Peyer's patch (tissue), 4 donors: Measurements from ENCODE around the gene SLC35A4. TPM values are rescaled to one million over a fixed set of nuclear protein-coding genes. Genes with fewer than 3 reads are reported as not detected.

ENCODE experiments used
- DNase-seq, 3 donors: peaks; one replicate each; pipeline ENCODE4 v3.0.0-alpha.2; 2017 to 2019
- H3K27ac ChIP-seq, 4 donors: fragments of 200-600 bp; sonication (generic); one replicate each; pipeline ENCODE4 v1.5.1; 2016 to 2019
- H3K27me3 ChIP-seq, 2 donors: fragments of 200-600 bp; sonication (generic); one replicate each; pipeline ENCODE4 v1.5.1; 2019
- H3K36me3 ChIP-seq, 3 donors: fragments of 200-600 bp; sonication (generic); one replicate each; pipeline ENCODE4 v1.5.1; 2016 to 2019
- H3K4me1 ChIP-seq, 4 donors: fragments of 200-600 bp; sonication (generic); one replicate each; pipeline ENCODE4 v1.5.1; 2016 to 2019
- H3K4me3 ChIP-seq, 4 donors: fragments of 200-600 bp; sonication (generic); 1 replicate in 3 of 4; 2 replicates in 1 of 4; pipeline ENCODE4 v1.5.1; 2016 to 2019; ENCODE audit warnings: mild to moderate bottlenecking in 1 of 4
- H3K9me3 ChIP-seq, 4 donors: fragments of 200-600 bp; sonication (generic); one replicate each; pipeline ENCODE4 v1.5.1; 2016 to 2019; ENCODE audit warnings: mild to moderate bottlenecking in 1 of 4
- POLR2A ChIP-seq, 2 donors: fragments of 450-650 bp; IDR thresholded peaks; one replicate each; pipeline ENCODE4 v1.5.1; 2017; ENCODE audit warnings: antibody characterized with exemption in 2 of 2, mild to moderate bottlenecking in 2 of 2, moderate library complexity in 2 of 2
- total RNA-seq, 4 donors: library from RNA; depleted of rRNA; stranded (reverse); fragments of >200 nt; gene quantifications; one replicate each; pipeline ENCODE4 v1.1.0, GENCODE V29; 2016
- TF ChIP-seq, protein P1 (sequence below), 6 experiments: fragments of 450-650 bp in 4 of 6; fragments of 200-600 bp in 2 of 6; sonication (generic) in 1 of 6; IDR thresholded peaks; one replicate each; pipeline ENCODE4 v1.5.1; 2017 to 2019; ENCODE audit warnings: antibody characterized with exemption in 6 of 6, mild to moderate bottlenecking in 3 of 6, moderate library complexity in 1 of 6

SLC35A4 gene
- total RNA-seq, 4 donors from 2014 or later, result 41.9 to 51.3 (median 49.9) TPM

DNA sequence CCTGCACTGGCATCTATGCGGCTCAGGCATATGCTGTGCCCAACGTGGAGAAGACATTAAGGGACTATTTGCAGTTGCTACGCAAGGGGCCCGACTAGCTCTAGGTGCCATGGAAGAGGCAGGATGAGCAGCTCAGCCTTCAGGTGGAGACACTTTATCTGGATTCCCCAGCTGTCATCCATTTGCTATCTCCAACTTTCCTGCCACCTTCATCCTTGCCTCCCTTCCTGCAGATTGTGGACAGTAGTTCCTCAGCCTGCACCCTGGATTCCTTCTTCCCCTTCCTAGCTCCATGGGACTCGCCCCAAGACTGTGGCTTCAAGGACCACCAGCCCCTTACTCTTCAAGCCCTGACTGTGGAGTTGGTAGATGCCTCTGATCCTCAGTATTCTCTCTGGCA, 2.0 kb downstream of the SLC35A4 start:
- Histone ChIP-seq H3K4me3 (no peak overlapping the region), H3K36me3 (peaks cover 0 to 21% (median 0%) of the 10 kb centered on the region in 3 donors), H3K27me3 (no peaks in the 10 kb centered on the region), H3K9me3 (no peaks in the 10 kb centered on the region), H3K4me1 (peaks cover 0 to 50% (median 13%) of the 10 kb centered on the region in 4 donors), H3K27ac (peak overlapping the region in 1 of 4 donors; percentile 4)
- DNase-seq, result peak in 1 of 3 donors; percentile 43
- TF ChIP-seq POLR2A (IDR thresholded peaks at IDR 0.05), result no peak
- TF ChIP-seq, protein P1, sequence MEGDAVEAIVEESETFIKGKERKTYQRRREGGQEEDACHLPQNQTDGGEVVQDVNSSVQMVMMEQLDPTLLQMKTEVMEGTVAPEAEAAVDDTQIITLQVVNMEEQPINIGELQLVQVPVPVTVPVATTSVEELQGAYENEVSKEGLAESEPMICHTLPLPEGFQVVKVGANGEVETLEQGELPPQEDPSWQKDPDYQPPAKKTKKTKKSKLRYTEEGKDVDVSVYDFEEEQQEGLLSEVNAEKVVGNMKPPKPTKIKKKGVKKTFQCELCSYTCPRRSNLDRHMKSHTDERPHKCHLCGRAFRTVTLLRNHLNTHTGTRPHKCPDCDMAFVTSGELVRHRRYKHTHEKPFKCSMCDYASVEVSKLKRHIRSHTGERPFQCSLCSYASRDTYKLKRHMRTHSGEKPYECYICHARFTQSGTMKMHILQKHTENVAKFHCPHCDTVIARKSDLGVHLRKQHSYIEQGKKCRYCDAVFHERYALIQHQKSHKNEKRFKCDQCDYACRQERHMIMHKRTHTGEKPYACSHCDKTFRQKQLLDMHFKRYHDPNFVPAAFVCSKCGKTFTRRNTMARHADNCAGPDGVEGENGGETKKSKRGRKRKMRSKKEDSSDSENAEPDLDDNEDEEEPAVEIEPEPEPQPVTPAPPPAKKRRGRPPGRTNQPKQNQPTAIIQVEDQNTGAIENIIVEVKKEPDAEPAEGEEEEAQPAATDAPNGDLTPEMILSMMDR (IDR thresholded peaks at IDR 0.05), result no peak

DNA sequence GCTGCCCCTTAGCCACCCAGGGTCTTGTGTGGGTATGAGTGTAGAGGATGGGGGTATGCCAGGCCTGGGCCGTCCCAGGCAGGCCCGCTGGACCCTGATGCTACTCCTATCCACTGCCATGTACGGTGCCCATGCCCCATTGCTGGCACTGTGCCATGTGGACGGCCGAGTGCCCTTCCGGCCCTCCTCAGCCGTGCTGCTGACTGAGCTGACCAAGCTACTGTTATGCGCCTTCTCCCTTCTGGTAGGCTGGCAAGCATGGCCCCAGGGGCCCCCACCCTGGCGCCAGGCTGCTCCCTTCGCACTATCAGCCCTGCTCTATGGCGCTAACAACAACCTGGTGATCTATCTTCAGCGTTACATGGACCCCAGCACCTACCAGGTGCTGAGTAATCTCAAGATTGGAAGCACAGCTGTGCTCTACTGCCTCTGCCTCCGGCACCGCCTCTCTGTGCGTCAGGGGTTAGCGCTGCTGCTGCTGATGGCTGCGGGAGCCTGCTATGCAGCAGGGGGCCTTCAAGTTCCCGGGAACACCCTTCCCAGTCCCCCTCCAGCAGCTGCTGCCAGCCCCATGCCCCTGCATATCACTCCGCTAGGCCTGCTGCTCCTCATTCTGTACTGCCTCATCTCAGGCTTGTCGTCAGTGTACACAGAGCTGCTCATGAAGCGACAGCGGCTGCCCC, 2.6 kb downstream of the SLC35A4 start:
- TF ChIP-seq POLR2A (IDR thresholded peaks at IDR 0.05), result no peak
- TF ChIP-seq, protein P1 (IDR thresholded peaks at IDR 0.05), result no peak
- no peak overlapping the region for H3K4me3 ChIP-seq
- H3K4me1 ChIP-seq, result peaks cover 0 to 50% (median 13%) of the 10 kb centered on the region in 4 donors
- H3K9me3 ChIP-seq, result no peaks in the 10 kb centered on the region
- H3K27ac ChIP-seq, result no peak overlapping the region
- H3K36me3 ChIP-seq, result peaks cover 0 to 20% (median 0%) of the 10 kb centered on the region in 3 donors
- no peaks in the 10 kb centered on the region for H3K27me3 ChIP-seq
- peak in 2 of 3 donors; percentile 13 to 45 for DNase-seq

- H3K9me3 ChIP-seq, result no peaks in the 10 kb centered on the region
- peaks cover 0 to 20% (median 0%) of the 10 kb centered on the region in 3 donors for H3K36me3 ChIP-seq
- no peak for TF ChIP-seq POLR2A (IDR thresholded peaks at IDR 0.05)
- TF ChIP-seq, protein P1 (IDR thresholded peaks at IDR 0.05), result no peak
- no peaks in the 10 kb centered on the region for H3K27me3 ChIP-seq
- peaks cover 0 to 50% (median 13%) of the 10 kb centered on the region in 4 donors for H3K4me1 ChIP-seq
- H3K4me3 ChIP-seq, result no peak overlapping the region
- peak in 2 of 3 donors; percentile 8 to 43 for DNase-seq
- no peak overlapping the region for H3K27ac ChIP-seq
Measured at GRCh38 chr5:140567871-140568270, 3.2 kb downstream of the SLC35A4 start.

- TF ChIP-seq POLR2A (IDR thresholded peaks at IDR 0.05), result no peak
- TF ChIP-seq, protein P1 (IDR thresholded peaks at IDR 0.05), result no peak
- DNase-seq, result peak in 1 of 3 donors; percentile 39
- Histone ChIP-seq H3K9me3 (no peaks in the 10 kb centered on the region), H3K27ac (peak overlapping the region; percentile 49 to 72 (median 66)), H3K4me3 (no peak overlapping the region), H3K4me1 (peaks cover 0 to 43% (median 10%) of the 10 kb centered on the region in 4 donors), H3K27me3 (no peaks in the 10 kb centered on the region), H3K36me3 (peaks cover 0 to 20% (median 0%) of the 10 kb centered on the region in 3 donors)
Measured at GRCh38 chr5:140568443-140569063, 3.9 kb downstream of the SLC35A4 start.

- no peaks in the 10 kb centered on the region for H3K9me3 ChIP-seq
- H3K27ac ChIP-seq, result peak overlapping the region; percentile 49 to 72 (median 66)
- no peak for TF ChIP-seq POLR2A (IDR thresholded peaks at IDR 0.05)
- TF ChIP-seq, protein P1 (IDR thresholded peaks at IDR 0.05), result no peak
- peaks cover 0 to 20% (median 0%) of the 10 kb centered on the region in 3 donors for H3K36me3 ChIP-seq
- no peaks in the 10 kb centered on the region for H3K27me3 ChIP-seq
- DNase-seq, result peak in 1 of 3 donors; percentile 47
- peaks cover 0 to 41% (median 8%) of the 10 kb centered on the region in 4 donors for H3K4me1 ChIP-seq
- H3K4me3 ChIP-seq, result no peak overlapping the region
Measured at GRCh38 chr5:140569197-140569596, 4.6 kb downstream of the SLC35A4 start.
